Pancreas (tissue), 10 donors: ENCODE results near the gene ROBO3. TPM values are rescaled to one million over a fixed set of nuclear protein-coding genes. Genes with fewer than 3 reads are reported as not detected.

ENCODE experiments used
- ATAC-seq, 4 donors: fragments of 200-7000 bp; cut with Tn5 transposase; one replicate each; pipeline versions ENCODE4 v1.8.0 to v1.9.1; 2020; ENCODE audit warnings: mild to moderate bottlenecking in 4 of 4, moderate library complexity in 4 of 4
- DNase-seq, 6 donors: peaks; one replicate each; pipeline ENCODE4 v3.0.0-alpha.2; 2020
- FAIRE-seq: peaks from 2 replicates; lab custom pipeline; 2012; peaks lifted over from hg19 to GRCh38; lab: Jason Lieb, UNC
- H3K27ac ChIP-seq, 4 donors: fragments of 200-600 bp; sonication (generic); 1 replicate in 3 of 4; 2 replicates in 1 of 4; pipeline versions ENCODE4 v1.5.0 to v1.8.0; 2020
- H3K27me3 ChIP-seq, 4 donors: fragments of 200-600 bp; one replicate each; pipeline ENCODE4 v1.8.0; 2021
- H3K36me3 ChIP-seq, 3 donors: fragments of 200-600 bp; sonication (generic) in 1 of 3; one replicate each; pipeline versions ENCODE4 v1.5.0 to v1.8.0; 2020 to 2021
- H3K4me1 ChIP-seq, 3 donors: fragments of 200-600 bp; one replicate each; pipeline ENCODE4 v1.8.0; 2021
- H3K4me3 ChIP-seq, 4 donors: fragments of 200-600 bp; sonication (generic) in 2 of 4; one replicate each; pipeline versions ENCODE4 v1.5.0 to v1.8.0; 2020 to 2021
- H3K9me3 ChIP-seq, 4 donors: fragments of 200-600 bp; one replicate each; pipeline ENCODE4 v1.8.0; 2021
- WGBS, 2 donors: extraction: QIAGEN DNeasy Blood & Tissue Kit; methylation state at CpG; one replicate each; pipeline ENCODE4 v1.1.7; 2013; 5-methylcytosine and 5-hydroxymethylcytosine counted together
- intact Hi-C, 3 donors: fragments of 100-400 bp; cut with DNase I; formaldehyde crosslinking; loops; one replicate each; pipeline versions ENCODE4 v1.11.1 to v1.14.2; 2022
- polyA plus RNA-seq, 2 donors: library from polyadenylated mRNA; stranded (reverse); fragments of 200-250 nt; gene quantifications; one replicate each; pipeline ENCODE4 v1.2.3, GENCODE V29; 2013
- total RNA-seq, 6 donors: library from RNA; stranded (reverse); fragmentation: NEBNext Ultra II Directional in 4 of 6; extraction: Animal tissue kit (Norgen Biotek cat#: 25700) in 4 of 6; gene quantifications; one replicate each; pipeline versions ENCODE4 v1.2.1 to v1.2.4, GENCODE V29; 2021 to 2023
- TF ChIP-seq, protein P1 (sequence below), 4 donors: fragments of 200-600 bp; sonication (generic) in 3 of 4; IDR thresholded peaks; one replicate each; pipeline versions ENCODE4 v1.5.0 to v1.8.0; 2021; ENCODE audit warnings: antibody characterized with exemption in 4 of 4
- donor health status: healthy with polysubstance abuse.
- donor health status: DM: no; HTN: no; CAD: no; lungs with moderate emphysema.
- donor health status: DM: no; HTN: no; CAD: no.
- donor health status: control.
- donor health status: control.
- donor health status: Bipolar disorder and iron deficiency.
- donor health status: DM: yes; HTN: yes; CAD: no.
- donor health status: DM: no; HTN: no; CAD: no.
- donor health status: DM: no; HTN: no; CAD: no.
- donor health status: DM: yes; HTN: yes; CAD: no.

Gene ROBO3
- total and polyA plus RNA-seq, 8 donors = 1.1 to 25.0 (median 2.8) TPM

DNA sequence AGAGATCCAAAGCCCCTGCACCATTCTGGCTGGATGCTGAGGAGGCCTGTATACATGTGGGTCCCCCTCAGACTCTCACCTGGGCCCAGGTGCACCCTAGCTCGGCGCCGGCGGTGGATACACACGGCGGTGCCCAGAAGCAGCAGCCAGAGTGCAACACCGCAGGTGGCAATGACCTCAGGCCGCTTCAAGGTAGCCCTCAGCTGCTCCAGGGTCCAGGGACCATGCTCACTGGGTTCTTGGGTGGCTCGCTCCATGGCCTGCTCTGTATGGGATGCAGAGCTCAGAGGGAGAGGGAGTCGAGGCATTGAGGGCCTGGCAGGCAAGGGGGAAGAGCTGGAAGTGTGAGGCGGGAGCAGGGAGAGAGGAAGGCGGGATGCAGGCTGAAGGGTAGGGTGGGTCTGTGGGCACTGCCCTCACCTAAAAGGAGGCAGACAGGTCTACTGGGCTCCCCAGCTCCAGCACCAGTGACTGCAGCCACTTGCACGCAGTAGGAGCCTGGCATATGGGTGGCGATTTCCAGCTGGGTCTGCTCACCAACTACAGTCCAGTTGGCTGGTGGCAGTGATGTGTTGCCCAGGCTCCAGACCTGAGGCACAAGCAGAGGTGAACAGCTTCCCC, 28.7 kb downstream of the ROBO3 start:
- DNase-seq = no peak
- Histone ChIP-seq H3K9me3 (no peaks in the 10 kb centered on the region), H3K36me3 (no peaks in the 10 kb centered on the region), H3K4me1 (no peaks in the 10 kb centered on the region), H3K4me3 (no peak overlapping the region), H3K27me3 (no peaks in the 10 kb centered on the region), H3K27ac (no peak overlapping the region)
- ATAC-seq = no peak
- intact Hi-C loops = no loop called here
- 70 to 75% methylated on average over 14 of the region's 14 CpGs for WGBS, 2 donors
- TF ChIP-seq, protein P1, sequence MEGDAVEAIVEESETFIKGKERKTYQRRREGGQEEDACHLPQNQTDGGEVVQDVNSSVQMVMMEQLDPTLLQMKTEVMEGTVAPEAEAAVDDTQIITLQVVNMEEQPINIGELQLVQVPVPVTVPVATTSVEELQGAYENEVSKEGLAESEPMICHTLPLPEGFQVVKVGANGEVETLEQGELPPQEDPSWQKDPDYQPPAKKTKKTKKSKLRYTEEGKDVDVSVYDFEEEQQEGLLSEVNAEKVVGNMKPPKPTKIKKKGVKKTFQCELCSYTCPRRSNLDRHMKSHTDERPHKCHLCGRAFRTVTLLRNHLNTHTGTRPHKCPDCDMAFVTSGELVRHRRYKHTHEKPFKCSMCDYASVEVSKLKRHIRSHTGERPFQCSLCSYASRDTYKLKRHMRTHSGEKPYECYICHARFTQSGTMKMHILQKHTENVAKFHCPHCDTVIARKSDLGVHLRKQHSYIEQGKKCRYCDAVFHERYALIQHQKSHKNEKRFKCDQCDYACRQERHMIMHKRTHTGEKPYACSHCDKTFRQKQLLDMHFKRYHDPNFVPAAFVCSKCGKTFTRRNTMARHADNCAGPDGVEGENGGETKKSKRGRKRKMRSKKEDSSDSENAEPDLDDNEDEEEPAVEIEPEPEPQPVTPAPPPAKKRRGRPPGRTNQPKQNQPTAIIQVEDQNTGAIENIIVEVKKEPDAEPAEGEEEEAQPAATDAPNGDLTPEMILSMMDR (IDR thresholded peaks at IDR 0.05) = no peak
- FAIRE-seq = no peak

DNA sequence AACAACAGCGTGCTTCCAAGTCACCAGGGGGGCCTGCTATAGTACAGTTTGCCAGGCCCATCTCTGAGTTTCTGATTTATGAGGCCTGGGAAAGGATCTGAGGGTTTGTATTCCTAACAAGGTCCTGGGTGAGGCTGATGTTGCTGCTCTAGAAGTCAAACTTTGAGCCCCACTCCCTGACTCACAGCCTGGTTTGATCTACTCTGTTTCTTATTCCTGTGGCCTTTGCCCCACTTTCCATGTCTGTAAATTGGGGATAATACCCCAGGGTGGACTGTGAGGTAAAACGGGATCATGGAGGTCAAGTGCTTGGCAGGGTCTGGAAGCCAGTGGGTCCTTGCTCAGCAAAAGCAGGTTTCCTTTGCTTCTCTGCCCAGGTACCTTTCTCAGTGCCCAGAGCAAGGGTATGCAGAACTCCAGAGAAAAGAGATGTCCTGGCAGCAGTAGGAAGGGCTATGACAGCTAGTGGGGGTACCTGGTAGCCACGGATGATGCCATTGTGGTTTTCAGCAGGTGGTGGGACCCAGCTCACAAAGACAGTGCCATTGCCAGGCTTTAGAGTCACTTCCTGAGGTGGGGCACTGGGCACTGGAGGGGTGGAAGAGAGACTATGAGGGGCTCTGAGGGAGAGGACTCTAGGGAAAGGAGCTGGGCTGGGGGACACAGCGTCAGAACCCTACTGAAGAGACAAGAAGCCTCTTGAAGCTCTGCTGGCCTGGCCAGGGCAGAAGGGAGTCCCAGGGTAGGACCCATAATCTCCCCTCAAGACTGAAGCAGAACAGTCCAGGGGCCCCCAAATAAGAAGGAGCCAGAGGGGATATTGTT, 29.6 kb downstream of the ROBO3 start:
- ATAC-seq (no peak), DNase-seq (no peak), FAIRE-seq (no peak)
- no peaks in the 10 kb centered on the region for H3K4me1 ChIP-seq
- WGBS, 2 donors = 71 to 73% methylated on average over 4 of the region's 4 CpGs
- H3K4me3 ChIP-seq = no peak overlapping the region
- H3K9me3 ChIP-seq = no peaks in the 10 kb centered on the region
- intact Hi-C loops = no loop called here
- no peak overlapping the region for H3K27ac ChIP-seq
- no peaks in the 10 kb centered on the region for H3K27me3 ChIP-seq
- H3K36me3 ChIP-seq = no peaks in the 10 kb centered on the region
- TF ChIP-seq, protein P1 (IDR thresholded peaks at IDR 0.05) = no peak

GRCh38 chr11:124895471-124895971, 30.3 kb downstream of the ROBO3 start:
- ATAC-seq = no peak
- 77 to 82% methylated on average over 20 of the region's 20 CpGs for WGBS, 2 donors
- H3K27ac ChIP-seq = no peak overlapping the region
- TF ChIP-seq, protein P1 (IDR thresholded peaks at IDR 0.05) = no peak
- FAIRE-seq = no peak
- H3K4me3 ChIP-seq = no peak overlapping the region
- no peaks in the 10 kb centered on the region for H3K36me3 ChIP-seq
- intact Hi-C loops = no loop called here
- H3K4me1 ChIP-seq = no peaks in the 10 kb centered on the region
- no peak for DNase-seq
- no peaks in the 10 kb centered on the region for H3K9me3 ChIP-seq
- no peaks in the 10 kb centered on the region for H3K27me3 ChIP-seq

- no peaks in the 10 kb centered on the region for H3K27me3 ChIP-seq
- no peaks in the 10 kb centered on the region for H3K9me3 ChIP-seq
- FAIRE-seq (no peak), DNase-seq (no peak), ATAC-seq (no peak)
- H3K4me3 ChIP-seq = no peak overlapping the region
- H3K4me1 ChIP-seq = no peaks in the 10 kb centered on the region
- TF ChIP-seq, protein P1 (IDR thresholded peaks at IDR 0.05) = no peak
- intact Hi-C loops = no loop called here
- no peaks in the 10 kb centered on the region for H3K36me3 ChIP-seq
- 78 to 86% methylated on average over 15 to 16 of the region's 16 CpGs for WGBS, 2 donors
- H3K27ac ChIP-seq = no peak overlapping the region
Observed at GRCh38 chr11:124896071-124896750, 31.0 kb downstream of the ROBO3 start.
